Esophagus muscularis mucosa (tissue), 3 donors: Measurements from ENCODE around the gene DPP7.

Experiments used
- POLR2AphosphoS5 ChIP-seq, 2 donors: sonication (generic); formaldehyde crosslinking; IDR thresholded peaks; one replicate each; pipeline ENCODE4 v1.6.1; 2017; ENCODE audit warnings: antibody characterized with exemption in 2 of 2
- TF ChIP-seq, protein P1 (sequence below), 3 experiments: fragments of 200-600 bp in 2 of 3; fragments of 450-650 bp in 1 of 3; sonication (generic) in 2 of 3; IDR thresholded peaks; one replicate each; pipeline ENCODE4 v1.5.1; 2017 to 2019; ENCODE audit warnings: antibody characterized with exemption in 3 of 3, mild to moderate bottlenecking in 2 of 3, moderate library complexity in 1 of 3

GRCh38 chr9:137063311-137064026, 51.1 kb downstream of the DPP7 start:
- TF ChIP-seq, protein P1, sequence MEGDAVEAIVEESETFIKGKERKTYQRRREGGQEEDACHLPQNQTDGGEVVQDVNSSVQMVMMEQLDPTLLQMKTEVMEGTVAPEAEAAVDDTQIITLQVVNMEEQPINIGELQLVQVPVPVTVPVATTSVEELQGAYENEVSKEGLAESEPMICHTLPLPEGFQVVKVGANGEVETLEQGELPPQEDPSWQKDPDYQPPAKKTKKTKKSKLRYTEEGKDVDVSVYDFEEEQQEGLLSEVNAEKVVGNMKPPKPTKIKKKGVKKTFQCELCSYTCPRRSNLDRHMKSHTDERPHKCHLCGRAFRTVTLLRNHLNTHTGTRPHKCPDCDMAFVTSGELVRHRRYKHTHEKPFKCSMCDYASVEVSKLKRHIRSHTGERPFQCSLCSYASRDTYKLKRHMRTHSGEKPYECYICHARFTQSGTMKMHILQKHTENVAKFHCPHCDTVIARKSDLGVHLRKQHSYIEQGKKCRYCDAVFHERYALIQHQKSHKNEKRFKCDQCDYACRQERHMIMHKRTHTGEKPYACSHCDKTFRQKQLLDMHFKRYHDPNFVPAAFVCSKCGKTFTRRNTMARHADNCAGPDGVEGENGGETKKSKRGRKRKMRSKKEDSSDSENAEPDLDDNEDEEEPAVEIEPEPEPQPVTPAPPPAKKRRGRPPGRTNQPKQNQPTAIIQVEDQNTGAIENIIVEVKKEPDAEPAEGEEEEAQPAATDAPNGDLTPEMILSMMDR (IDR thresholded peaks at IDR 0.05): no peak
- TF ChIP-seq POLR2AphosphoS5 (IDR thresholded peaks at IDR 0.05): no peak
